ENCODE results near the gene GP1BA. TPM values are rescaled to one million over a fixed set of nuclear protein-coding genes. Genes with fewer than 3 reads are reported as not detected.

The GP1BA gene
- total and polyA plus RNA-seq, 2 donors (not counting 3 experiments of a cell fraction or from before 2014, with no cell fraction given): not detected

GRCh38 chr17:4934173-4934979, 2.3 kb downstream of the GP1BA start:
- intact Hi-C loops (cut with micrococcal nuclease): no loop called here
- POLR2A ChIA-PET: no interaction called here
- H2AFZ ChIP-seq (ENCODE audit: low read depth, low read length): peak overlapping the region; percentile 39

More at GRCh38 chr17:4934173-4934979, 2.3 kb downstream of the GP1BA start:
- no peaks in the 10 kb centered on the region for H3K9me3 ChIP-seq (replicated peaks; ENCODE audit: control insufficient read depth, insufficient read depth, low read length)
- TF ChIP-seq POLR2AphosphoS5 (IDR thresholded peaks at IDR 0.05; ENCODE audit: insufficient read depth, low read depth, low read length) (peak; percentile 47), GATA2 (IDR thresholded peaks at IDR 0.05; ENCODE audit: insufficient read depth, insufficient read length, low read depth, low read length) (no peak), CTCF (IDR thresholded peaks at IDR 0.05; ENCODE audit: extremely low read depth in 1 of 2, insufficient read depth in 1 of 2, low read depth in 1 of 2, low read length in 2 of 2) (peak; percentile 13 to 38)
- no TSS peak for BruUV-seq (replicated peaks)
- peaks cover 15% of the 10 kb centered on the region for H3K4me1 ChIP-seq (ENCODE audit: control insufficient read depth, extremely low read depth, insufficient read depth, low read length)
- no peak for FAIRE-seq
- no peak overlapping the region for H3K4me2 ChIP-seq (ENCODE audit: insufficient read depth, low read length)
- no peak overlapping the region for H3K27ac ChIP-seq (ENCODE audit: insufficient read depth, low read depth, low read length)
- CTCF ChIA-PET: interaction anchor here (0.7 to 1.5 kb wide), 6 partner anchors 10 to 128 kb away, joined by 3 to 8 read pairs (median 4); partner anchors contain the start of genes CAMTA2 and CHRNE
- H3K79me2 ChIP-seq (ENCODE audit: control insufficient read depth, insufficient read depth, low read length): peaks cover 15% of the 10 kb centered on the region
- no peak overlapping the region for H3K9ac ChIP-seq (replicated peaks; ENCODE audit: extremely low read depth, insufficient read depth, low read length)
- H3K27me3 ChIP-seq (ENCODE audit: control insufficient read depth in 2 of 2, insufficient read depth in 2 of 2, low read length in 2 of 2): no peaks in the 10 kb centered on the region
- H3K36me3 ChIP-seq (ENCODE audit: control insufficient read depth in 2 of 2, extremely low read depth in 1 of 2, insufficient read depth in 2 of 2, low read length in 2 of 2): peaks cover 2 to 19% of the 10 kb centered on the region in 2 experiments
- H3K4me3 ChIP-seq (replicated peaks in 1 of 3; ENCODE audit: insufficient read depth in 1 of 3, low read depth in 1 of 3, low read length in 3 of 3): no peak overlapping the region
- dilution Hi-C loops (cut with MboI; ENCODE audit: extremely low pct_ligation_motif_present, low sequenced_read_pairs): no loop called here
- no peaks in the 10 kb centered on the region for H3K9me1 ChIP-seq (replicated peaks; ENCODE audit: control insufficient read depth, extremely low read depth, insufficient read depth, low read length)
- DNase-seq (ENCODE audit: low read depth, low spot score): peak; percentile 20
- no peaks in the 10 kb centered on the region for H4K20me1 ChIP-seq (replicated peaks; ENCODE audit: control insufficient read depth, extremely low read depth, insufficient read depth, low read length)
